ENCODE measurements around the gene AQP6.

AQP6 gene, protein sequence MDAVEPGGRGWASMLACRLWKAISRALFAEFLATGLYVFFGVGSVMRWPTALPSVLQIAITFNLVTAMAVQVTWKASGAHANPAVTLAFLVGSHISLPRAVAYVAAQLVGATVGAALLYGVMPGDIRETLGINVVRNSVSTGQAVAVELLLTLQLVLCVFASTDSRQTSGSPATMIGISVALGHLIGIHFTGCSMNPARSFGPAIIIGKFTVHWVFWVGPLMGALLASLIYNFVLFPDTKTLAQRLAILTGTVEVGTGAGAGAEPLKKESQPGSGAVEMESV

GRCh38 chr12:49972641-49973360 lies at the start of gene AQP6:
TSS of gene AQP6 (plus strand) at chr12:49972947. CDS start at chr12:49973174, 227 bp downstream.
- no peak for DNase-seq

GRCh38 chr12:49923035-49923644 lies 49.6 kb upstream of the AQP6 start:
- DNase-seq: no peak

- no peak for DNase-seq
Measured at GRCh38 chr12:49923880-49924556, 48.7 kb upstream of the AQP6 start.

DNA sequence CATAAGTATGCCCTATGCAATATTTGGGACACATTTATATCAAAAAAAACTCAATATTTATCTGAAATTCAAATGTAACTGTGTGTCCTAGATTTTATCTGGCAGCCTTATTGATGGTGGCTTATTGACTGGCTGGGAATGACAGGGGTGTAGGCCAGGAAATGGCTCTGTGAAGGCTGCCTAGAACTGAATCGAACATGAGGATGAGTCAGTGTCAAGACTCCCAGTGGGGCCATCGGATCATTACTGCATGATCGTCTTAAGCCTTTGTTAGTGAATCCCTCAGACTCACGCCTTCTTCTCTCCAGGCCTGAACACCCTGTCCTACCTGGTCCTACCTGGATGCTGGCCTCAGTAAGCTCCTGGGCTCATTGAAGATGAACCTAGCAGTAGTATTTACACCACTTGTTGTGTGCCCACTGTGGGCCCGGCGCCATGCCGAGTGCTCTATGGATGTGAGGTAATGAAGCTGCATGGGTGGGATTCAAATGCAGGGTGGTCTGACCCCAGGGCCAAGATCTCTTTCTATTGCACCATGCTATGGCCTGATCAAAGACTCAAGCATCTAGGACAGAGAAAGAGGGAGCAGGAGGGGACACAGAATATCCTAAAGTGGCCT lies 48.0 kb upstream of the AQP6 start:
- no peak for DNase-seq

DNA sequence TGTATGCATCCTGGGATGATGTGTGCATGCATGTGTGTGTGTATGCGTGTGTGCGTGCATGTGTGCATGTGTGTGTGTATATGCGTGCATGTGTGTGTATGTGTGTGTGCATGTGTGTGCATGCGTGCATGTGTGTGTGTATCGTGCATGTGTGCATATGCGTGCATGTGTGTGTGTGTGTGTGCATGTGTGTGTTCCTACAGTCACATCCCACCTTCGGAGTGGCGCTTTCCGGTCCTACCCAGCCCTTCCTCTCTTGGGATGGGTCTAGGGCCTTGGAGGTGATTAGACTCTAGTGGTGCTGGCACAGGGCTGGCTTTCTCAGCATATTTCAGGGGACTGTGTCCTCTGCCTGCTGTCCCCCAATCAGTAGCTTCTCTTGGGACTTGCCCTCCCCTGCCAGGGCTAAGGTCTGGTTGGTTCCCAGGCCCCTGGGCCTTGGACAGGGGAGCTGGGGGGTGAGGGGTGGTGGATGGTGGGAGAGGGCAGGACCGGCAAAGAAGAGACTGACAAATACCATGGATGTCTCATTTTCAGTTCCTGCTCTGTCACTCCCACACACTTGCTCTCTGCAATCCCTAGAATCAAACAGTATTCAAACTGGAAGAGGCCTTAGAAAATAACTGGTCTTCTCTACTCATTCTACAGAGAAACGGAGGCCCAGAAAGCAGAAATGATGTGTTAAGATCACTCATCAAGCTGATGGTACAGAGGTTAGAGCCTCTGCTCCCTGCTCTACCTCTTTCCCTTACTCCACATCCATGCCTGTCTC lies 47.1 kb upstream of the AQP6 start:
- DNase-seq: no peak

DNA sequence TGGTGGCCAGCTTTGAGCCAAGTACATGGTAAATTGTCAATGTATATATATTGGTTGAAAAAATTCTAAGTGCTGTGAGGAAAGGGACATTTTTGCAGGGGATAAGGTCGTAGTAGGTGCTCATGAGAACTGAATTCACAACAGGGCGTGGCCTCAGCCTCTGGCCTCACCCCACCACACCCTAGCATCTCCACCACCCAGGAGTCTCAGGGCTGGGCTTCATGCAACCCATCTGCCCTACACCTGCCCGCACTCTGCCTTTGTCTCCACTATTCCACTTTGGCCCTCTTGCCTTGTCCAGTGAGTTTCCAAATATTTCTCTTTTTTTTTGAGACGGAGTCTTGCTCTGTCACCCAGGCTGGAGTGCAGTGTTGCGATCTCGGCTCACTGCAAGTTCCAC lies 44.3 kb upstream of the AQP6 start:
- no peak for DNase-seq

- no peak for DNase-seq
Measured at GRCh38 chr12:49929581-49929980, 43.2 kb upstream of the AQP6 start.

- DNase-seq: no peak
Measured at GRCh38 chr12:49930515-49931288, 42.0 kb upstream of the AQP6 start.

DNA sequence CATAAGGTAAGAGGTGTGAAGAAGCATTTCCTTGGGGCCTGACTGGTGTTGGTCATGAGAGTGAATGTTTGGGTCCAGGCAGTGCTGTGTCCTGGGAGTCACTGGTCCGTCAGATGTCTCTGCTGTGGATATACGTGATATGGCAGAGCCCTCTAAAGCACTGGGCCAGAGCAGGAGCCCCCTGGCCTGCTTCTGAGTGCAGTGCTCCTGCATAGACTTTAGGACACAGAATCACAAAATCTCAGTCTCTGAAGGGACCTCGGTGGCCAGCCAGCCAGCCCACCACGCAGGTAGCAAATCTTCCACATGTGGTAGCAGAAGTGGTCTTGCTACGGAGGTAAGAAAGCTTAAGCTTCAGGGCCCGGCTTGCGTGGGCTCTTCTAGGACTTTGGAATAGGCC lies 40.7 kb upstream of the AQP6 start:
- DNase-seq: no peak

DNA sequence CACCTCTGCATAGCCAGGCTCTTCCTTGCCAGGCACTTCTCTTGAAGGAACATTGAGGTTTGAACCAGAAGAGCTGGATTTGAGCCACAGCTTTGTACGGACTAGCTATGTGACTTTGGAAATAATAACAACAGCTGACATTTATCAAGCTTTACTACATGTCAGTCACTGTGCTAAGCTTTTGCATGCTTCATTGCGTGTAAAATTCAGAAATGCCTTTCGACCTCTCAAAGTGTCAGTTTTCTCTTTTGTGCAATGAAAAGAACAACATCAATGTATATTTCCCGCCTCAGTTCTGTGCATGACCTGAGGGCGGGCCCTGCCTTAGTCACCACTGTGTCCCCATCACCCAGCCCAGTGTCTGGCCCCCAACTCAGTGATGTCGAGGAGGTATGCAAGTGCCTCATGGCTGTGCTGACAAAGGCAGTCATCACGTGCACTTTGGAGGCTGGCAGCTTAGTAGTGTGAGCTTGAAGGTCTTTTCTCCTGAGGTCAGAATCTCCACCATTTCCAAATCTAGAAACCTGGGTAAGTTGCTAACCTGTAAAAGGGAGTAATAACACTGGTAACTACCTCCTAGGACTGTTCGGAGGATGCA lies 40.1 kb upstream of the AQP6 start:
- DNase-seq: no peak

GRCh38 chr12:49933796-49934195 lies 39.0 kb upstream of the AQP6 start:
- DNase-seq: no peak

- DNase-seq: no peak
Measured at GRCh38 chr12:49934505-49934904, 38.2 kb upstream of the AQP6 start.

- DNase-seq: no peak
Measured at GRCh38 chr12:49936925-49937324, 35.8 kb upstream of the AQP6 start.

DNA sequence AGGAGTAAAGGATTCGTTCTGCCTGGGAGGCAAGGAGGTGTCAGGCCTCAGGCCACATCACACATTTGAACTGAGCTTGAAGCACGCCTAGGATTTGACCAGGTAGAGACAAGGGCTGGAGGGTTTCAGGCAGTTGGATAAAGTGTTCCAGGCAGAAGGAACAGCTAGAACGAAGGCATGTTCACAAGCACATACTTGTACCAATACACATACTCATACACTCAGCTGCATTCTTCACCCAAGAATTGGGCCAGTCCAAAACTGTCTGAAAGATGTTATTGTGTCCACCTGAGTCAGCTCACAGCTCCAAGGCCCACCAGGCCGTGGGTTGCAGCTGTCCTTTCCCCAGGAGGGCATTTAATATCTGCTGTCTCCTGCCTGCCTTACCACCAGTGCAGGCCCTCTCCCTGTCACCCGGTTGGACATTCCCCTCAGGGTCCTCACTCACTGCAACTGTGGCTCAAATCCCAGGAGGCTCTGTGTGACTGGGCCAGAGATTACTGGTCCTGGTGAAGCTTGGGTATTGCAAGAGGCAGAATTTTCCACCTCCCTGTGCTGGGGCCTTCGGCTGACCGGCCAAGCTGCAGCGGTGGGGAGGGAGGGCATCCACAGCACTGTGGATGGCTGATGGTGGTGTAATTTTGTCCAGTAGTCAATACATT lies 35.0 kb upstream of the AQP6 start:
- DNase-seq: no peak

DNA sequence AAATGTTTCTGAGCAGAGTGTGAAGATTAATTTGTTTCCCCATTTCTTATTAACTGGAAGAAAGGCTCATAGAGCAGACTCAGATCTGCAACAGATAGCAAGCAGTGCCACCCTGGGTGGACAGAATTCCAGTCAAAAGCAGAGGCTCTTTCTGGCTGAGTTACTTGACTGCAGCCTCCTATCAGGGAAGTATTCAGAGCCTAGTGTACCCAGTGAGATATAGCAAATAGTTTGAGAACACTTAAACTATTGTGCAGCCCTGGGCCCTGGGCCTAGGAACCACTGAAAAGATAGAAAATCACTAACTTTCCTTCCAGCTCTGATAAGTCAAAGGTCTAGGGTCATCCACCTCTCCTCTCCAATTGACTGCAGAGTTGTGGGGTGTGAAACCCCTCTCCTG lies 33.4 kb upstream of the AQP6 start:
- DNase-seq: no peak

DNA sequence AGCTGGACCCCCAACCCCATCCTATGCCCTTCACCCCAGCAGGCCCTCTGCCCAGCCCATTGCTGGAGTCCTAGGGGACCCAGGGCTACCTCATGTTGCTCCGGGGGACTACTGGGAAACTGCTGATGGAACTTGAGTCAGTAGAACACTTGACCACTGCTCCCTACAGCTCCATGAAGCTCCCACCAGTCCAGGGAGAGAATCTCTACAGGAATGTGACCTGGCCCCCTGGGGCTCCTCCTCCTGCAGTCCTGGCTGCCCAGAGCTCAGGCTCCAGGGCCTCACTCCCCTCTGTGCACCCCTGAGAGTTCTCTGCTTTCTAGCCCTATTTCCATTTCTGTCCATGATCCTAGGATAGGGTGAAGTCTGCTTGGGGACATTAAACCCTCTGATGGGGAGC lies 33.0 kb upstream of the AQP6 start:
- DNase-seq: no peak

DNA sequence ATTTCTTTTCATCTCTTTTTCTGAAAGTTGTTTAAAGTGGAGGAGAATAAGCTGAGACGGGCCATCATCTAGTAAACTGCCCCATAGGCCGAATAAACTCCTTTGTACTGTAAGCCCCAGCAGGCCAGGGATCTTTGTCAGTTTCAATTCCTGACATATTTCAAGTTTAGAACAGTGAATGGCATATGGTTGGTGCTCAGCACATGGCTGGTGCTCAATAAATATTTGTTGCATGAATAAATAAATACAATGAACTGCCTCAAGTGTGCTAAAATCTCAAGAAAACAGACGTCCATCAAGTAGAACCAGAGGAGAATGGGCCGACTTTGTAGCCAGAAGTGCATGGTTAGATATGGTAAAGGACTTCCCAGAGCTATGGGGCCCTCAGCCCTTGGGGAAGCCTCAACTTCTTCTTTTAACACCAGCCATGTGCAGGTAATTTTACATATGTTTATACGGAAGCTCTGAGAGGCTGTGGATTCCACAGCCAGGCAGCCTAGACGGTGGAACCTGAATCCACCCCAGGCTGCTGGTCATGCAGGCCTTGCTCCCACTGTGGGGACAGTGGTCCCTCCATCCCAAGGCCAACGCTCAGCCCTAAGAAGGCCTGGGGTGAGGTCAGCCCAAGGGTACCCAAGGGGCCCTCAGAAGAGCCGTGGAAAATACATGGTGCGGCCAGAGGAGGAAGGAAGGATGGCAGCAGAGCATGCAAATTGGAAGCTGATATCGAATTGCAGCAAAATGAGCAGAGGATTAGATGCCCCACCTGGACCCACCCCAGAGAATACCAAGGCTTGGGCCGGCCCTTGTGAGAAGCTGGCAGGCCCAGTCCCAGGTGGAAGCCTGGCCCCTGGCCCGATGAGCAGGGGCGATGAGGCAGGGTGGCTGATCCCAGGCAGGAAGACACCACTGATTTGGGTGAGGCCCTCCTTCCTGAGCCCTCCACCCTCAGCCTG lies 30.9 kb upstream of the AQP6 start:
- DNase-seq: no peak

- no peak for DNase-seq
Measured at GRCh38 chr12:49942512-49942893, 30.2 kb upstream of the AQP6 start.

DNA sequence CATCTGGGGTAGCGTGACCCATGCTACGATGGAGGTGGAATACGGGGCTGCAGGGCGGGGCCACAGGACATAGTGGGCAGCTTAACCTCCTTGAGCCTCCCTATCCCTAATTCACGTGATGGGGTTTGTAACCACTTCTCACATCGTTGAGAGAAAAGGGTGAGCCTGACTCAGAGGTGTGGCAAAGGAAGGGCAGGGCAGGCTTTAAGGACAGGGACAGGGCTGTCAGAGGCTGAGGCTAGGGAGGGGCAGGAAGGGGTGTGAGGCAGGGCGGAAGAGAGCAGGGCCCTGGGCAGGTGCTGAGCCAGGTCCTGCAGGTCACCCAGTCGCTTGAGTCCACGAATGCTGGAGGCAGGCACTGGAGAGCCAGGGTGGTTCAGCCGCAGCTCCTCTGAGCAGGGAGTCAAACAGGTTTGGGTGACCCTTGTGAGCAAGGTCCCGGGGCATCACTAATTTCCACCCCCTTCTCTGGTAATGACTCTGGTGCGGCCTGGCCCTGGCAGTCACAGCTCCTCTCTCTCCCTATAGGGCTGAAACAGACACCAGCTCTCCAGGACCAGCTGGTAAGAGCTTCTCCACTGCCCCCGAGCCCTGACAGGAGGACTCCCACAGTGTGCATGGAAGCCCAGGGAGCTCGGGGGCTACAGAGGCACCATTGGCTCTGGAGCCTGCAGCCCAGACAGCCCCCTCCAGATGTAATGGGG lies 29.7 kb upstream of the AQP6 start:
- DNase-seq: no peak

Measured in CD4-positive, alpha-beta T cell treated with Interleukin-6 for 4 hours (primary cell).